K562 (cell line): ENCODE measurements around the gene SRSF1. TPM values are rescaled to one million over a fixed set of nuclear protein-coding genes. Genes with fewer than 3 reads are reported as not detected.

ENCODE experiments used
- BCOR ChIP-seq: fragments of 450-650 bp; IDR thresholded peaks from 2 replicates; pipeline ENCODE4 v1.6.1; 2016
- CBFA2T3 ChIP-seq: fragments of 450-650 bp; IDR thresholded peaks from 2 replicates; pipeline ENCODE4 v1.6.1; 2017
- ETS2 ChIP-seq: IDR thresholded peaks from 2 replicates; pipeline ENCODE4 v1.6.1; 2016; ENCODE audit warnings: borderline replicate concordance, missing genetic modification characterization, mild to moderate bottlenecking, moderate library complexity, missing compliant biosample characterization; ENCODE audit not compliant: poor library complexity, severe bottlenecking
- FIP1L1 ChIP-seq: fragments of 200-400 bp; formaldehyde crosslinking; IDR thresholded peaks from 2 replicates; pipeline ENCODE4 v1.6.1; 2018; ENCODE audit warnings: mild to moderate bottlenecking, low read depth, low read length; ENCODE audit not compliant: poor library complexity, severe bottlenecking
- FOXP1 ChIP-seq: sonication (generic); formaldehyde crosslinking; IDR thresholded peaks from 2 replicates; pipeline ENCODE4 v1.8.0; 2022; ENCODE audit warnings: mild to moderate bottlenecking, missing genetic modification reagents
- HDAC8 ChIP-seq: fragments of 450-650 bp; IDR thresholded peaks from 2 replicates; pipeline ENCODE4 v1.6.1; 2016; ENCODE audit warnings: mild to moderate bottlenecking, missing genetic modification characterization, moderate library complexity, missing compliant biosample characterization
- HIVEP1 ChIP-seq: fragments of 250-450 bp; sonication (Bioruptor Pico); IDR thresholded peaks from 2 replicates; pipeline ENCODE4 v1.4.0; 2020; ENCODE audit warnings: mild to moderate bottlenecking
- KDM1A ChIP-seq, 2 experiments: fragments of 450-650 bp; IDR thresholded peaks; 2 replicates each; pipeline ENCODE4 v1.6.1; 2016; ENCODE audit warnings: mild to moderate bottlenecking in 2 of 2
- KDM2B ChIP-seq: fragments of 250-450 bp; sonication (Bioruptor Pico); IDR thresholded peaks from 2 replicates; pipeline ENCODE4 v1.8.0; 2021; ENCODE audit warnings: mild to moderate bottlenecking, moderate library complexity
- MECOM ChIP-seq: fragments of 250-450 bp; sonication (Bioruptor Pico); IDR thresholded peaks from 2 replicates; pipeline ENCODE4 v1.8.0; 2022; ENCODE audit warnings: inconsistent platforms
- SIX5 ChIP-seq, 2 experiments: IDR thresholded peaks; 2 replicates each; pipeline ENCODE4 v1.6.1; 2011; ENCODE audit warnings: low read length in 2 of 2, borderline replicate concordance in 1 of 2, low read depth in 1 of 2, mild to moderate bottlenecking in 1 of 2, moderate library complexity in 1 of 2; ENCODE audit not compliant: insufficient read depth in 1 of 2
- SMAD2 ChIP-seq: fragments of 150-350 bp; IDR thresholded peaks from 2 replicates; pipeline ENCODE4 v1.6.1; 2014; ENCODE audit warnings: low read depth, mild to moderate bottlenecking, low read length
- ZBTB1 ChIP-seq: sonication (generic); formaldehyde crosslinking; IDR thresholded peaks from 2 replicates; pipeline ENCODE4 v1.8.1; 2023; ENCODE audit warnings: missing genetic modification reagents, low read depth, mild to moderate bottlenecking, borderline replicate concordance
- ZNF184 ChIP-seq: sonication (generic); formaldehyde crosslinking; IDR thresholded peaks from 2 replicates; pipeline ENCODE4 v1.5.0; 2020; ENCODE audit warnings: missing genetic modification reagents
- ZNF311 ChIP-seq: fragments of 250-450 bp; sonication (Bioruptor Pico); IDR thresholded peaks from 2 replicates; pipeline ENCODE4 v1.4.0; 2020; ENCODE audit warnings: mild to moderate bottlenecking, moderate library complexity
- ZNF384 ChIP-seq: IDR thresholded peaks from 2 replicates; pipeline ENCODE4 v1.6.1; 2012; ENCODE audit warnings: low read depth, low read length, improper control_type of control experiment
- ZNF695 ChIP-seq: fragments of 450-650 bp; formaldehyde crosslinking; IDR thresholded peaks from 2 replicates; pipeline ENCODE4 v1.4.0; 2020; ENCODE audit warnings: mild to moderate bottlenecking, moderate library complexity
- ZNF785 ChIP-seq: fragments of 250-450 bp; sonication (Bioruptor Pico); IDR thresholded peaks from 2 replicates; pipeline ENCODE4 v1.4.0; 2020; ENCODE audit warnings: mild to moderate bottlenecking
- ZNF79 ChIP-seq: fragments of 250-450 bp; sonication (Bioruptor Pico); IDR thresholded peaks from 2 replicates; pipeline ENCODE4 v1.4.0; 2020; ENCODE audit warnings: low read depth, mild to moderate bottlenecking, moderate library complexity
- ZSCAN29 ChIP-seq: fragments of 450-650 bp; IDR thresholded peaks from 2 replicates; pipeline ENCODE4 v1.6.1; 2017
- polyA plus RNA-seq, 8 experiments: library from polyadenylated mRNA; depleted of rRNA in 4 of 8; stranded (reverse) in 5 of 8; unstranded in 3 of 8; fragments of >200 nt; fragmentation: Nextera tagmentation in 2 of 8; fragmentation: Illumina TruSeq in 1 of 8; extraction: Ambion mirVana in 2 of 8; extraction: Trizol in 1 of 8; gene quantifications; 2 replicates each; pipeline versions ENCODE4 v1.2.1 to v1.2.3, GENCODE V29; 2011 to 2014; ENCODE audit warnings: inconsistent platforms in 1 of 8, missing spikeins in 1 of 8
- total RNA-seq, 7 experiments: library from RNA; depleted of rRNA in 6 of 7; stranded (reverse); fragments of >200 nt in 6 of 7; fragmentation: Illumina TruSeq in 2 of 7; extraction: Trizol in 2 of 7; gene quantifications; 2 replicates each; pipeline versions ENCODE4 v1.2.1 to v1.2.3, GENCODE V29; 2011 to 2021; ENCODE audit warnings: low replicate concordance in 1 of 7
- TF ChIP-seq, protein P1 (sequence below): IDR thresholded peaks from 2 replicates; pipeline ENCODE4 v1.6.1; 2014; ENCODE audit warnings: antibody characterized with exemption
- TF ChIP-seq, protein P2 (sequence below), 2 experiments: IDR thresholded peaks in 1 of 2; conservative IDR thresholded peaks in 1 of 2; 2 replicates each; pipeline ENCODE4 v1.6.1; 2016; ENCODE audit warnings: low read depth in 2 of 2, mild to moderate bottlenecking in 1 of 2, missing compliant biosample characterization in 1 of 2, missing genetic modification characterization in 1 of 2, moderate library complexity in 1 of 2
- TF ChIP-seq, protein P3 (sequence below): sonication (generic); formaldehyde crosslinking; IDR thresholded peaks from 2 replicates; pipeline ENCODE4 v1.9.0; 2022; ENCODE audit warnings: mild to moderate bottlenecking, missing genetic modification reagents
- TF ChIP-seq, protein P4 (sequence below): fragments of 250-450 bp; sonication (Bioruptor Pico); IDR thresholded peaks from 2 replicates; pipeline ENCODE4 v1.8.0; 2022; ENCODE audit warnings: inconsistent platforms

Gene SRSF1
- total and polyA plus RNA-seq, 9 of the 15 experiments (the other 6 are each of a cell fraction or from before 2014, with no cell fraction given), result 77.8 to 559 (median 442) TPM

DNA sequence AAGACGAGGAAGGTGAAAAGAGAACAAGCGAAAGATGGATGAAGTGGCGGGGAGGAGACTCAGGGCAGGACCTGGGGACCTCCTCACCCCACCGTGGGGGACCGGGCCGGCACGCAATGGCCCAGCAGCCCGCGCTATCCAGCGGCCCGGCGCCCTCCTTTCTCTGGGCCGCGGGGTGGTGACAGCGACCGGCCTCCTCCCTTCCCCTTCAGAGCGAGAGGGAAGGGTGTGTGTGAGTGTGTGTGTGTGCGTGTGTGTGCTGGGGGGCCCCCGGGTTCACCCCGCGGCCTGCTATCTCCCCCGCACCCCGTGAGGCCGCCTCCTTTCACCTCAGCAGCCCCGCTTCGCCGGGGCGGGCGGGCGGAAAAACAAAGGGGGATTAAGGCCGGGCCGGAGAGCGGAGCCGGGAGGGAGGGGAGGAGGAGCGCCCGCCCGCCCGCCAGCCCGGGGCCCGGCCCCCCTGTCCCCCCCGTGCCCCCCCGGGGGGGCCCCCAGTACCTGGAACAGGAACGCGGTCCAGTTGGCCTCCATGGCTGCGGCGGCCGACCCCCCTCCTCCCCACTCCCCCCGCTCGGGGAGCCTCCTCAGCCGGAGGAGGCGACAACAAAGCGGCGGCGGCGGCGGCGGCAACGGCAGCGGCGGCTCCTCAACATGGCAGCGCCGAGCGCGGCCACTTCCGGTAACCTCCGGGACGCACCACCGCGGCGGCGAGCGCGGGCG, 19.3 kb downstream of the SRSF1 start, which contains the start of gene VEZF1 (continued):
- TF ChIP-seq SIX5 (IDR thresholded peaks at IDR 0.05; ENCODE audit: borderline replicate concordance in 1 of 2, insufficient read depth in 1 of 2, low read depth in 1 of 2, low read length in 2 of 2) (no peak), CBFA2T3 (no peak), KDM2B (no peak), ZSCAN29 (no peak), KDM1A (IDR thresholded peaks at IDR 0.05) (no peak), HIVEP1 (CRISPR knock-in tag) (0 out of 2 replicates have a peak, but pooled peaks have one; percentile 22), ZBTB1 (CRISPR knock-in tag) (no peak), ZNF184 (CRISPR knock-in tag) (no peak), SMAD2 (no peak), ZNF311 (no peak), ZNF785 (no peak), ZNF695 (CRISPR knock-in tag) (no peak), ZNF384 (no peak), HDAC8 (no peak), ZNF79 (no peak), FOXP1 (CRISPR knock-in tag) (0 out of 2 replicates have a peak, but pooled peaks have one; percentile 46), MECOM (CRISPR knock-in tag) (no peak), BCOR (peak; percentile 71), FIP1L1 (no peak), ETS2 (tag) (no peak)
- TF ChIP-seq, protein P1, sequence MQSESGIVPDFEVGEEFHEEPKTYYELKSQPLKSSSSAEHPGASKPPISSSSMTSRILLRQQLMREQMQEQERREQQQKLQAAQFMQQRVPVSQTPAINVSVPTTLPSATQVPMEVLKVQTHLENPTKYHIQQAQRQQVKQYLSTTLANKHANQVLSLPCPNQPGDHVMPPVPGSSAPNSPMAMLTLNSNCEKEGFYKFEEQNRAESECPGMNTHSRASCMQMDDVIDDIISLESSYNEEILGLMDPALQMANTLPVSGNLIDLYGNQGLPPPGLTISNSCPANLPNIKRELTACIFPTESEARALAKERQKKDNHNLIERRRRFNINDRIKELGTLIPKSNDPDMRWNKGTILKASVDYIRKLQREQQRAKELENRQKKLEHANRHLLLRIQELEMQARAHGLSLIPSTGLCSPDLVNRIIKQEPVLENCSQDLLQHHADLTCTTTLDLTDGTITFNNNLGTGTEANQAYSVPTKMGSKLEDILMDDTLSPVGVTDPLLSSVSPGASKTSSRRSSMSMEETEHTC, result no peak
- TF ChIP-seq, protein P2, sequence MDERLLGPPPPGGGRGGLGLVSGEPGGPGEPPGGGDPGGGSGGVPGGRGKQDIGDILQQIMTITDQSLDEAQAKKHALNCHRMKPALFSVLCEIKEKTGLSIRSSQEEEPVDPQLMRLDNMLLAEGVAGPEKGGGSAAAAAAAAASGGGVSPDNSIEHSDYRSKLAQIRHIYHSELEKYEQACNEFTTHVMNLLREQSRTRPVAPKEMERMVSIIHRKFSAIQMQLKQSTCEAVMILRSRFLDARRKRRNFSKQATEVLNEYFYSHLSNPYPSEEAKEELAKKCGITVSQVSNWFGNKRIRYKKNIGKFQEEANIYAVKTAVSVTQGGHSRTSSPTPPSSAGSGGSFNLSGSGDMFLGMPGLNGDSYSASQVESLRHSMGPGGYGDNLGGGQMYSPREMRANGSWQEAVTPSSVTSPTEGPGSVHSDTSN (CRISPR knock-in tag; IDR thresholded peaks at IDR 0.05; ENCODE audit: low read depth), result no peak
- TF ChIP-seq, protein P2 (tag; conservative IDR thresholded peaks at IDR 0.05; ENCODE audit: low read depth), result no peak
- TF ChIP-seq, protein P3, sequence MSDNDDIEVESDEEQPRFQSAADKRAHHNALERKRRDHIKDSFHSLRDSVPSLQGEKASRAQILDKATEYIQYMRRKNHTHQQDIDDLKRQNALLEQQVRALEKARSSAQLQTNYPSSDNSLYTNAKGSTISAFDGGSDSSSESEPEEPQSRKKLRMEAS (CRISPR knock-in tag), result peak; percentile 32; the same call in 1 of the 2 replicates
- TF ChIP-seq, protein P4, sequence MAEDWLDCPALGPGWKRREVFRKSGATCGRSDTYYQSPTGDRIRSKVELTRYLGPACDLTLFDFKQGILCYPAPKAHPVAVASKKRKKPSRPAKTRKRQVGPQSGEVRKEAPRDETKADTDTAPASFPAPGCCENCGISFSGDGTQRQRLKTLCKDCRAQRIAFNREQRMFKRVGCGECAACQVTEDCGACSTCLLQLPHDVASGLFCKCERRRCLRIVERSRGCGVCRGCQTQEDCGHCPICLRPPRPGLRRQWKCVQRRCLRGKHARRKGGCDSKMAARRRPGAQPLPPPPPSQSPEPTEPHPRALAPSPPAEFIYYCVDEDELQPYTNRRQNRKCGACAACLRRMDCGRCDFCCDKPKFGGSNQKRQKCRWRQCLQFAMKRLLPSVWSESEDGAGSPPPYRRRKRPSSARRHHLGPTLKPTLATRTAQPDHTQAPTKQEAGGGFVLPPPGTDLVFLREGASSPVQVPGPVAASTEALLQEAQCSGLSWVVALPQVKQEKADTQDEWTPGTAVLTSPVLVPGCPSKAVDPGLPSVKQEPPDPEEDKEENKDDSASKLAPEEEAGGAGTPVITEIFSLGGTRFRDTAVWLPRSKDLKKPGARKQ, result no peak
